H1 (cell line): ENCODE measurements around the gene ISCA2. TPM values are rescaled to one million over a fixed set of nuclear protein-coding genes. Genes with fewer than 3 reads are reported as not detected.

Experiments used
- CTCF ChIA-PET: fragments of 300-600 bp; sonication (Branson Sonifier 250); formaldehyde crosslinking; loops from one replicate; lab custom pipeline; 2021; ENCODE audit not compliant: partially characterized antibody; lab: Charles Lee
- POLR2A ChIA-PET: fragments of 300-600 bp; sonication (Branson Sonifier 250); formaldehyde crosslinking; loops from one replicate; lab custom pipeline; 2021; ENCODE audit warnings: inconsistent platforms; ENCODE audit not compliant: partially characterized antibody; lab: Charles Lee
- DNase-seq, 2 experiments: peaks; one replicate each; pipeline versions ENCODE4 v3.0.0 to v3.0.0-alpha.2; 2010 to 2022; ENCODE audit warnings: low spot score in 2 of 2, low read depth in 1 of 2, mixed read lengths in 1 of 2
- FAIRE-seq: peaks from 2 replicates; lab custom pipeline; 2011; peaks lifted over from hg19 to GRCh38; lab: Jason Lieb, UNC
- H2AFZ ChIP-seq: 2 replicates; pipeline ENCODE4 v1.8.1; 2012; ENCODE audit warnings: low read length, inconsistent platforms
- H2AK5ac ChIP-seq: 2 replicates; pipeline ENCODE4 v1.6.1; 2013; ENCODE audit warnings: low read depth, low read length
- H2BK120ac ChIP-seq: replicated peaks from 2 replicates; pipeline ENCODE3; 2013; ENCODE audit warnings: low read depth, low read length, inconsistent platforms
- H2BK12ac ChIP-seq: 2 replicates; pipeline ENCODE4 v1.6.1; 2013; ENCODE audit warnings: low read depth, low read length
- H2BK15ac ChIP-seq: 2 replicates; pipeline ENCODE4 v1.6.1; 2013; ENCODE audit warnings: low read length
- H2BK20ac ChIP-seq: 2 replicates; pipeline ENCODE4 v1.6.1; 2013; ENCODE audit warnings: low read length
- H2BK5ac ChIP-seq: 2 replicates; pipeline ENCODE4 v1.6.1; 2013; ENCODE audit warnings: low read depth, low read length
- H3K14ac ChIP-seq: 2 replicates; pipeline ENCODE4 v1.6.1; 2013; ENCODE audit warnings: inconsistent platforms; ENCODE audit not compliant: insufficient read length
- H3K18ac ChIP-seq: 2 replicates; pipeline ENCODE4 v1.6.1; 2013; ENCODE audit warnings: low read length; ENCODE audit errors: extremely low read depth
- H3K23ac ChIP-seq: 2 replicates; pipeline ENCODE4 v1.6.1; 2013; ENCODE audit warnings: inconsistent platforms; ENCODE audit not compliant: insufficient read length
- H3K23me2 ChIP-seq: 2 replicates; pipeline ENCODE4 v1.6.1; 2013; ENCODE audit warnings: low read depth, low read length
- H3K27ac ChIP-seq: 2 replicates; pipeline ENCODE4 v1.6.1; 2011; ENCODE audit warnings: low read depth, low read length, inconsistent platforms
- H3K27me3 ChIP-seq, 4 experiments: replicated peaks in 1 of 4; 1 replicate in 1 of 4; 2 replicates in 3 of 4; pipeline versions ENCODE4 v1.6.1 to v1.8.1; 2011 to 2013; ENCODE audit warnings: low read length in 3 of 4, mild to moderate bottlenecking in 3 of 4, inconsistent platforms in 2 of 4, mixed read lengths in 2 of 4, moderate library complexity in 1 of 4; ENCODE audit not compliant: control insufficient read depth in 3 of 4, insufficient read depth in 3 of 4; ENCODE audit errors: extremely low read depth in 1 of 4
- H3K36me3 ChIP-seq, 4 experiments: 2 replicates each; pipeline versions ENCODE4 v1.6.1 to v1.8.1; 2011 to 2013; ENCODE audit warnings: mild to moderate bottlenecking in 4 of 4, low read length in 3 of 4, moderate library complexity in 2 of 4, control low read depth in 1 of 4, inconsistent platforms in 1 of 4; ENCODE audit not compliant: insufficient read depth in 4 of 4, control insufficient read depth in 2 of 4
- H3K4ac ChIP-seq: replicated peaks from 2 replicates; pipeline ENCODE3; 2013; ENCODE audit warnings: low read length, low read depth, mixed read lengths, inconsistent platforms; ENCODE audit not compliant: insufficient read length
- H3K4me1 ChIP-seq, 4 experiments: replicated peaks in 1 of 4; 1 replicate in 1 of 4; 2 replicates in 3 of 4; pipeline versions ENCODE4 v1.6.1 to v1.8.1; 2011 to 2013; ENCODE audit warnings: low read length in 3 of 4, inconsistent platforms in 2 of 4, mixed read lengths in 1 of 4; ENCODE audit not compliant: insufficient read depth in 4 of 4, control insufficient read depth in 3 of 4
- H3K4me2 ChIP-seq, 2 experiments: 2 replicates each; pipeline versions ENCODE4 v1.6.1 to v1.8.1; 2011 to 2013; ENCODE audit warnings: low read depth in 2 of 2, low read length in 2 of 2, control low read depth in 1 of 2, inconsistent platforms in 1 of 2, mild to moderate bottlenecking in 1 of 2; ENCODE audit not compliant: insufficient read depth in 1 of 2
- H3K4me3 ChIP-seq, 4 experiments: fragments of 200-600, 300-600 bp in 1 of 4; sonication (generic), shearing (Covaris generic), sonication (Bioruptor Twin) in 1 of 4; 2 replicates each; pipeline versions ENCODE4 v1.5.1 to v1.8.1; 2011 to 2016; ENCODE audit warnings: low read length in 4 of 4, low read depth in 3 of 4, control low read depth in 2 of 4, inconsistent platforms in 2 of 4, mild to moderate bottlenecking in 2 of 4, mixed read lengths in 1 of 4, moderate library complexity in 1 of 4; ENCODE audit not compliant: insufficient read depth in 2 of 4; ENCODE audit errors: extremely low read depth in 1 of 4
- H3K56ac ChIP-seq: replicated peaks from 2 replicates; pipeline ENCODE3; 2013; ENCODE audit warnings: low read depth, mild to moderate bottlenecking, mixed read lengths, low read length, inconsistent platforms; ENCODE audit not compliant: insufficient read length
- H3K79me1 ChIP-seq: 2 replicates; pipeline ENCODE4 v1.6.1; 2013; ENCODE audit warnings: low read depth, low read length, control low read depth
- H3K79me2 ChIP-seq, 2 experiments: 2 replicates each; pipeline versions ENCODE4 v1.6.1 to v1.8.1; 2012 to 2013; ENCODE audit warnings: low read length in 2 of 2, mild to moderate bottlenecking in 2 of 2, inconsistent platforms in 1 of 2; ENCODE audit not compliant: insufficient read depth in 2 of 2, control insufficient read depth in 1 of 2
- H3K9ac ChIP-seq, 4 experiments: replicated peaks in 1 of 4; 1 replicate in 1 of 4; 2 replicates in 3 of 4; pipeline versions ENCODE4 v1.6.1 to v1.8.1; 2011 to 2013; ENCODE audit warnings: low read depth in 3 of 4, low read length in 3 of 4, control low read depth in 2 of 4, mild to moderate bottlenecking in 2 of 4, moderate library complexity in 2 of 4, inconsistent platforms in 1 of 4; ENCODE audit errors: extremely low read depth in 1 of 4
- H3K9me3 ChIP-seq, 2 experiments: 2 replicates each; pipeline versions ENCODE4 v1.6.1 to v1.8.1; 2012 to 2013; ENCODE audit warnings: mild to moderate bottlenecking in 2 of 2, moderate library complexity in 2 of 2, control low read depth in 1 of 2, inconsistent platforms in 1 of 2, low read depth in 1 of 2, low read length in 1 of 2, mixed read lengths in 1 of 2; ENCODE audit not compliant: insufficient read depth in 2 of 2
- H4K20me1 ChIP-seq, 2 experiments: replicated peaks in 1 of 2; 2 replicates each; pipeline versions ENCODE3 to v1.8.1; 2011 to 2013; ENCODE audit warnings: inconsistent platforms in 2 of 2, low read length in 2 of 2, mild to moderate bottlenecking in 1 of 2; ENCODE audit not compliant: insufficient read depth in 2 of 2, control insufficient read depth in 1 of 2
- H4K5ac ChIP-seq: 2 replicates; pipeline ENCODE4 v1.6.1; 2013; ENCODE audit warnings: low read length, low read depth, mixed read lengths, inconsistent platforms; ENCODE audit not compliant: insufficient read length
- H4K8ac ChIP-seq: 2 replicates; pipeline ENCODE4 v1.8.0; 2013; ENCODE audit warnings: mild to moderate bottlenecking, moderate library complexity, low read length, inconsistent platforms; ENCODE audit not compliant: insufficient read depth; ENCODE audit errors: extremely low read depth
- H4K91ac ChIP-seq: replicated peaks from 2 replicates; pipeline ENCODE3; 2013; ENCODE audit warnings: low read length, mixed read lengths, inconsistent platforms; ENCODE audit not compliant: insufficient read length
- ASH2L ChIP-seq: fragments of 200-600, 300-600 bp; sonication (generic); IDR thresholded peaks from one replicate; pipeline ENCODE4 v1.7.1; 2017; ENCODE audit warnings: low read length
- CBX5 ChIP-seq: fragments of 300-800, 300-1000 bp; sonication (generic); IDR thresholded peaks from 2 replicates; pipeline ENCODE4 v1.7.1; 2016; ENCODE audit warnings: antibody characterized with exemption, low read length, low read depth
- CBX8 ChIP-seq: fragments of 300-800, 300-1000 bp; sonication (generic); IDR thresholded peaks from 2 replicates; pipeline ENCODE4 v1.7.1; 2016; ENCODE audit warnings: low read depth, low read length, borderline replicate concordance
- CEBPB ChIP-seq: IDR thresholded peaks from 2 replicates; pipeline ENCODE4 v1.6.1; 2012; ENCODE audit warnings: low read depth, low read length
- CTBP2 ChIP-seq: IDR thresholded peaks from 2 replicates; pipeline ENCODE4 v1.7.0; 2011; ENCODE audit warnings: borderline replicate concordance, mild to moderate bottlenecking, moderate library complexity, mixed read lengths, low read length; ENCODE audit not compliant: insufficient read depth, insufficient read length
- KDM1A ChIP-seq: fragments of 200-600, 300-600 bp; sonication (generic); IDR thresholded peaks from 2 replicates; pipeline ENCODE4 v1.7.1; 2016; ENCODE audit warnings: mild to moderate bottlenecking, low read length, borderline replicate concordance
- POU5F1 ChIP-seq: IDR thresholded peaks from 2 replicates; pipeline ENCODE4 v1.6.1; 2011; ENCODE audit warnings: low read depth, mild to moderate bottlenecking, low read length, moderate library complexity
- RFX5 ChIP-seq: IDR thresholded peaks from 2 replicates; pipeline ENCODE4 v1.6.1; 2011; ENCODE audit warnings: low read depth, low read length, improper control_type of control experiment, borderline replicate concordance
- RXRA ChIP-seq: IDR thresholded peaks from 2 replicates; pipeline ENCODE4 v1.6.1; 2011; ENCODE audit warnings: low read depth, mild to moderate bottlenecking, low read length, moderate library complexity; ENCODE audit not compliant: insufficient read depth
- SAP30 ChIP-seq: fragments of 300-600 bp; sonication (generic); IDR thresholded peaks from 2 replicates; pipeline ENCODE4 v1.7.1; 2012; ENCODE audit warnings: low read length, moderate library complexity, mild to moderate bottlenecking, inconsistent platforms; ENCODE audit not compliant: insufficient read depth, insufficient replicate concordance
- SRF ChIP-seq: IDR thresholded peaks from 2 replicates; pipeline ENCODE4 v1.6.1; 2011; ENCODE audit warnings: mild to moderate bottlenecking, low read depth, low read length, moderate library complexity
- TAF1 ChIP-seq: IDR thresholded peaks from 2 replicates; pipeline ENCODE4 v1.6.1; 2011; ENCODE audit warnings: mild to moderate bottlenecking, low read depth, low read length
- TAF7 ChIP-seq: optimal IDR thresholded peaks from 2 replicates; pipeline ENCODE3; 2011; ENCODE audit warnings: low read depth, mild to moderate bottlenecking, inconsistent platforms, low read length, moderate library complexity, borderline replicate concordance
- polyA plus RNA-seq, 7 experiments: library from polyadenylated mRNA; depleted of rRNA in 3 of 7; stranded (reverse) in 5 of 7; unstranded in 2 of 7; fragments of >200 nt in 5 of 7; fragments of 200-250 nt in 2 of 7; gene quantifications; 1 replicate in 5 of 7; 2 replicates in 1 of 7; 4 replicates in 1 of 7; pipeline versions ENCODE4 v1.2.1 to v1.2.3, GENCODE V29; 2011 to 2013; ENCODE audit warnings: missing spikeins in 2 of 7, mixed read lengths in 2 of 7
- total RNA-seq: library from RNA; stranded (reverse); fragmentation: NEBNext Ultra II Directional; extraction: Animal tissue kit (Norgen Biotek cat#: 25700); gene quantifications from 2 replicates; pipeline ENCODE4 v1.2.1, GENCODE V29; 2021
- TF ChIP-seq, protein P1 (sequence below): IDR thresholded peaks from 2 replicates; pipeline ENCODE4 v1.6.1; 2011; ENCODE audit warnings: low read depth, mild to moderate bottlenecking, low read length; ENCODE audit not compliant: insufficient read depth

ISCA2 gene
- total and polyA plus RNA-seq, 2 of the 8 experiments (the other 6 are each of a cell fraction or from before 2014, with no cell fraction given), result 43.5 to 78.6 TPM

DNA sequence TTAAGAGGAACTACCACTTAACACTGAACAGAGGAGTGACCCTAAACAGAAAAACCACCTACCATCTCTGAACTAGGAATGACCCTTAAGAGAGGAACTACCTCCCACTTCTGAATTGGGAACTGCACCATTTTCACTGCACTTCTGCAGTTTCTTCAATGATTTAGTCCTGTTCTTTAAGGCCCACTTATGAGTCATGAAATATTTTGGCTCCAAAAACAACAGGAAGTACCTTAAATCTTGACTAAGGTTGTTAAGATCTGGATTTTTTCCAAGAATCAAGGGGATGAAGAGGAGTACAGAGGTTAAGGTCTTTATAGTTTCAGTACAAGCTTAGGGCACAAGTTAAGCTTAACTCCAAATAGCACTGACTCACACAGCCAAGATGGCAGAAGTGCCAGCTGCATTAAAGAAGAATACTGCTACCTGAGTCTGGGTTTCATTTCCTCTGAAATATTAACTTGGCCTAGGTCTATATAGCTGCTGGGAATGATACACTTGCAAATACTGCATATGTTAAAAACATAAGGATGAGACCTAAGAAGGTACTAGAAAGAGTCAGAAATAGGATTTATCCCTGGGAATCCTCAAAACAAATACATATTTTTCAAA lies 4.7 kb upstream of the ISCA2 start:
- no peak overlapping the region for H3K4me3 ChIP-seq
- H3K27ac ChIP-seq, result no peak overlapping the region
- H3K23ac ChIP-seq, result no peak overlapping the region
- no peak overlapping the region for H4K8ac ChIP-seq
- no peak overlapping the region for H4K5ac ChIP-seq
- H2AFZ ChIP-seq, result no peak overlapping the region
- no peak overlapping the region for H3K4me2 ChIP-seq
- H4K20me1 ChIP-seq, result peaks cover 0 to 4% of the 10 kb centered on the region in 2 experiments
- no peak overlapping the region for H2AK5ac ChIP-seq
- DNase-seq (no peak), FAIRE-seq (no peak)
- H2BK5ac ChIP-seq, result no peak overlapping the region
- no peak overlapping the region for H2BK15ac ChIP-seq
- H3K23me2 ChIP-seq, result peaks cover 8% of the 10 kb centered on the region
- no peak overlapping the region for H3K18ac ChIP-seq
- H3K79me2 ChIP-seq, result peaks cover 0 to 45% of the 10 kb centered on the region in 2 experiments; a peak in 3 of 4 replicates
- peaks cover 7% of the 10 kb centered on the region for H3K79me1 ChIP-seq
- H3K14ac ChIP-seq, result no peak overlapping the region
- peaks cover 3 to 20% (median 11%) of the 10 kb centered on the region in 4 experiments; a peak in 6 of 8 replicates for H3K36me3 ChIP-seq
- peaks cover 0 to 2% (median 2%) of the 10 kb centered on the region in 4 experiments; a peak in 4 of 7 replicates for H3K4me1 ChIP-seq
- no peaks in the 10 kb centered on the region for H3K9me3 ChIP-seq
- no peaks in the 10 kb centered on the region for H3K27me3 ChIP-seq
- no peak overlapping the region for H3K4ac ChIP-seq
- no peak overlapping the region for H2BK12ac ChIP-seq
- no peak overlapping the region for H4K91ac ChIP-seq
- no peak overlapping the region for H3K9ac ChIP-seq
- no peak overlapping the region for H2BK20ac ChIP-seq
- ChIA-PET POLR2A (no interaction called here), CTCF (interaction anchor here (0.7 kb wide), 1 partner anchor 120 kb away, joined by 3 read pairs; no protein-coding TSS in a partner anchor)
- no peak overlapping the region for H2BK120ac ChIP-seq
- no peak overlapping the region for H3K56ac ChIP-seq
- TF ChIP-seq CTBP2 (no peak), TAF7 (no peak), KDM1A (no peak), CEBPB (no peak), CBX8 (no peak), SRF (no peak), RFX5 (no peak), SAP30 (no peak), POU5F1 (no peak), CBX5 (no peak), RXRA (no peak), ASH2L (no peak), TAF1 (no peak)
- TF ChIP-seq, protein P1, sequence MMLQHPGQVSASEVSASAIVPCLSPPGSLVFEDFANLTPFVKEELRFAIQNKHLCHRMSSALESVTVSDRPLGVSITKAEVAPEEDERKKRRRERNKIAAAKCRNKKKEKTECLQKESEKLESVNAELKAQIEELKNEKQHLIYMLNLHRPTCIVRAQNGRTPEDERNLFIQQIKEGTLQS, result no peak
